Transverse colon (tissue), 3 donors: ENCODE results near the gene TBX18.

Experiments
- EP300 ChIP-seq: sonication (generic); formaldehyde crosslinking; IDR thresholded peaks from one replicate; pipeline ENCODE4 v1.6.1; 2017; ENCODE audit warnings: antibody characterized with exemption, low read depth
- TF ChIP-seq, protein P1 (sequence below), 5 experiments: fragments of 200-600 bp in 3 of 5; fragments of 450-650 bp in 2 of 5; sonication (generic) in 3 of 5; IDR thresholded peaks; 1 replicate in 2 of 5; 2 replicates in 3 of 5; pipeline ENCODE4 v1.5.1; 2016 to 2017; ENCODE audit warnings: antibody characterized with exemption in 5 of 5, inconsistent platforms in 3 of 5, mild to moderate bottlenecking in 2 of 5, moderate library complexity in 1 of 5

DNA sequence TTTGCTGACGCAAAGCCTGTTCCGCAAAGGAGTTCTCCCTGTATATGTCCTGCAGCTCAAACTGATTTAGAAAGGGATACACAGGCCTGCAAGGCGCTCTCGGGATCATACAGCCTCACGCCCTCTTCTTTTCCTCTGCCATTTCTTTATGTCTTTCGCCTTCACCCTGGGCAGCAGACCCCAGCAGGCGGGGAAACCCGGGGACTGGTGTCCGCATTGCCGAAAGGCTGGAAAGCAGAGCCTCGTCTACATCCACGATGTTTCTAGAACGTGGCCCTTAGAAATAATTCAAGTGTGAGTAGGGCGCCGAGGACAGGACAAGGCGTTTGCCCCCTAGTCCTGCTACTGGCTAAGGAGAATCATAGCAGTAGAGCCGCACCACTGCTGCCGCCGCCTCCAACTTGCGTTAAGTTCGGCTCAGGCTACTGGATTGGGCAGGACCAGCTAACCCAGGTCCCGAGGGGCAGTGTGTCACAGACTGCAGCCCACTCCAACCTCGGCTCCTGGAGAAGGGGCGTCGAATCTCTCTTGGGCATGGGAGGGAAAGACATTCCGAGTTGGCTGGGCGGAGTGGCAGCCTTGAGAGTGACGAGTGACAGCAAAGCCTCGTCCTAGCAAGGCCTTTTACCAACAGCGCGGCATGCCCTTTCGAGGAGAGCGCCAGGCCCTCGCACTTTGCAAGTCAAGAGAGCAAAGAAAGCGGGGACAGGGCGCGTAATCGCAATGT is 2.6 kb upstream of the TBX18 start:
- no peak for TF ChIP-seq EP300
- TF ChIP-seq, protein P1, sequence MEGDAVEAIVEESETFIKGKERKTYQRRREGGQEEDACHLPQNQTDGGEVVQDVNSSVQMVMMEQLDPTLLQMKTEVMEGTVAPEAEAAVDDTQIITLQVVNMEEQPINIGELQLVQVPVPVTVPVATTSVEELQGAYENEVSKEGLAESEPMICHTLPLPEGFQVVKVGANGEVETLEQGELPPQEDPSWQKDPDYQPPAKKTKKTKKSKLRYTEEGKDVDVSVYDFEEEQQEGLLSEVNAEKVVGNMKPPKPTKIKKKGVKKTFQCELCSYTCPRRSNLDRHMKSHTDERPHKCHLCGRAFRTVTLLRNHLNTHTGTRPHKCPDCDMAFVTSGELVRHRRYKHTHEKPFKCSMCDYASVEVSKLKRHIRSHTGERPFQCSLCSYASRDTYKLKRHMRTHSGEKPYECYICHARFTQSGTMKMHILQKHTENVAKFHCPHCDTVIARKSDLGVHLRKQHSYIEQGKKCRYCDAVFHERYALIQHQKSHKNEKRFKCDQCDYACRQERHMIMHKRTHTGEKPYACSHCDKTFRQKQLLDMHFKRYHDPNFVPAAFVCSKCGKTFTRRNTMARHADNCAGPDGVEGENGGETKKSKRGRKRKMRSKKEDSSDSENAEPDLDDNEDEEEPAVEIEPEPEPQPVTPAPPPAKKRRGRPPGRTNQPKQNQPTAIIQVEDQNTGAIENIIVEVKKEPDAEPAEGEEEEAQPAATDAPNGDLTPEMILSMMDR (IDR thresholded peaks at IDR 0.05): no peak
